H9 (cell line): ENCODE results near the gene SLC7A1. TPM values are rescaled to one million over a fixed set of nuclear protein-coding genes. Genes with fewer than 3 reads are reported as not detected.

Experiments
- DNase-seq: peaks from one replicate; pipeline ENCODE4 v3.0.0-alpha.2; 2017
- H2AFZ ChIP-seq: one replicate; pipeline ENCODE4 v1.6.1; 2013; ENCODE audit warnings: mild to moderate bottlenecking, low read length, control low read depth, moderate library complexity
- H2AK5ac ChIP-seq: 2 replicates; pipeline ENCODE4 v1.6.1; 2013; ENCODE audit warnings: low read length, control low read depth, mixed read lengths; ENCODE audit not compliant: insufficient read length
- H2BK120ac ChIP-seq: one replicate; pipeline ENCODE4 v1.6.1; 2013; ENCODE audit warnings: low read depth, mild to moderate bottlenecking, low read length, control low read depth, inconsistent platforms; ENCODE audit not compliant: poor library complexity, severe bottlenecking
- H2BK12ac ChIP-seq: 2 replicates; pipeline ENCODE4 v1.6.1; 2013; ENCODE audit warnings: low read length, control low read depth, mixed read lengths, low read depth; ENCODE audit not compliant: insufficient read length
- H2BK15ac ChIP-seq: 2 replicates; pipeline ENCODE4 v1.6.1; 2013; ENCODE audit warnings: low read depth, low read length, control low read depth
- H2BK20ac ChIP-seq: one replicate; pipeline ENCODE4 v1.6.1; 2013; ENCODE audit warnings: low read depth, mild to moderate bottlenecking, low read length, control low read depth, inconsistent platforms; ENCODE audit not compliant: poor library complexity, severe bottlenecking
- H2BK5ac ChIP-seq: 2 replicates; pipeline ENCODE4 v1.6.1; 2013; ENCODE audit warnings: low read length, control low read depth, mixed read lengths; ENCODE audit not compliant: insufficient read length
- H3K14ac ChIP-seq: 2 replicates; pipeline ENCODE4 v1.6.1; 2013; ENCODE audit warnings: low read length, control low read depth; ENCODE audit not compliant: insufficient read depth
- H3K18ac ChIP-seq: 2 replicates; pipeline ENCODE4 v1.6.1; 2013; ENCODE audit warnings: low read depth, mild to moderate bottlenecking, mixed read lengths, low read length, control low read depth; ENCODE audit not compliant: insufficient read length
- H3K23ac ChIP-seq: 2 replicates; pipeline ENCODE4 v1.6.1; 2013; ENCODE audit warnings: low read length, control low read depth, mixed read lengths, low read depth; ENCODE audit not compliant: insufficient read length
- H3K23me2 ChIP-seq: 2 replicates; pipeline ENCODE4 v1.6.1; 2013; ENCODE audit warnings: low read depth, mild to moderate bottlenecking, mixed read lengths, low read length, control low read depth; ENCODE audit not compliant: insufficient read length, poor library complexity, severe bottlenecking
- H3K27ac ChIP-seq: 2 replicates; pipeline ENCODE4 v1.5.1; 2013; ENCODE audit warnings: low read length, control low read depth, mixed read lengths, low read depth; ENCODE audit not compliant: insufficient read length
- H3K27me3 ChIP-seq: 2 replicates; pipeline ENCODE4 v1.6.1; 2013; ENCODE audit warnings: low read length, control low read depth, inconsistent platforms; ENCODE audit not compliant: insufficient read depth
- H3K4ac ChIP-seq: 2 replicates; pipeline ENCODE4 v1.6.1; 2013; ENCODE audit warnings: low read depth, mild to moderate bottlenecking, control low read depth, inconsistent platforms, low read length, moderate library complexity
- H3K4me1 ChIP-seq: 2 replicates; pipeline ENCODE4 v1.6.1; 2013; ENCODE audit warnings: low read length, control low read depth, inconsistent platforms; ENCODE audit not compliant: insufficient read depth
- H3K4me2 ChIP-seq: 2 replicates; pipeline ENCODE4 v1.6.1; 2013; ENCODE audit warnings: low read length, control low read depth, mixed read lengths; ENCODE audit not compliant: insufficient read length, insufficient read depth
- H3K56ac ChIP-seq: 2 replicates; pipeline ENCODE4 v1.6.1; 2013; ENCODE audit warnings: low read depth, mild to moderate bottlenecking, mixed read lengths, low read length, control low read depth; ENCODE audit not compliant: insufficient read length
- H3K79me1 ChIP-seq: 2 replicates; pipeline ENCODE4 v1.6.1; 2013; ENCODE audit warnings: low read depth, mild to moderate bottlenecking, moderate library complexity, low read length, control low read depth, inconsistent platforms; ENCODE audit not compliant: insufficient read depth, poor library complexity, severe bottlenecking
- H3K79me2 ChIP-seq: 2 replicates; pipeline ENCODE4 v1.6.1; 2013; ENCODE audit warnings: low read length, control low read depth, inconsistent platforms; ENCODE audit not compliant: insufficient read depth
- H3K9ac ChIP-seq: 2 replicates; pipeline ENCODE4 v1.6.1; 2013; ENCODE audit warnings: low read length, control low read depth, mixed read lengths; ENCODE audit not compliant: insufficient read length; ENCODE audit errors: extremely low read depth
- H3K9me3 ChIP-seq: one replicate; pipeline ENCODE4 v1.6.1; 2013; ENCODE audit warnings: low read depth, low read length, inconsistent platforms; ENCODE audit not compliant: control insufficient read depth
- H3T11ph ChIP-seq: one replicate; pipeline ENCODE4 v1.6.1; 2013; ENCODE audit warnings: mild to moderate bottlenecking, low read length, control low read depth, inconsistent platforms
- H4K20me1 ChIP-seq: one replicate; pipeline ENCODE4 v1.6.1; 2013; ENCODE audit not compliant: control insufficient read depth, insufficient read length, insufficient read depth
- H4K5ac ChIP-seq: 2 replicates; pipeline ENCODE4 v1.6.1; 2013; ENCODE audit warnings: low read depth, mild to moderate bottlenecking, mixed read lengths, low read length, control low read depth; ENCODE audit not compliant: insufficient read length
- H4K8ac ChIP-seq: replicated peaks from 2 replicates; pipeline ENCODE4 v1.6.1; 2013; ENCODE audit warnings: low read length, control low read depth, mixed read lengths, low read depth; ENCODE audit not compliant: insufficient read length
- H4K91ac ChIP-seq: 2 replicates; pipeline ENCODE4 v1.6.1; 2013; ENCODE audit warnings: low read depth, mild to moderate bottlenecking, moderate library complexity, mixed read lengths, low read length, control low read depth; ENCODE audit not compliant: insufficient read length
- H3K27ac Mint-ChIP-seq, 3 experiments: 2 replicates in 2 of 3; 3 replicates in 1 of 3; pipeline ENCODE4 v1.8.0; 2020 to 2021; ENCODE audit warnings: mixed read lengths in 3 of 3, mild to moderate bottlenecking in 1 of 3, moderate library complexity in 1 of 3
- H3K27me3 Mint-ChIP-seq: 2 replicates; pipeline ENCODE4 v1.8.0; 2021; ENCODE audit warnings: low read depth, mild to moderate bottlenecking, moderate library complexity, mixed read lengths
- H3K36me3 Mint-ChIP-seq, 3 experiments: 2 replicates in 2 of 3; 3 replicates in 1 of 3; pipeline ENCODE4 v1.8.0; 2020 to 2021; ENCODE audit warnings: low read depth in 3 of 3, mixed read lengths in 3 of 3; ENCODE audit not compliant: insufficient read depth in 1 of 3
- H3K4me1 Mint-ChIP-seq, 2 experiments: 2 replicates each; pipeline ENCODE4 v1.8.0; 2020; ENCODE audit warnings: mixed read lengths in 2 of 2
- H3K4me3 Mint-ChIP-seq, 2 experiments: 2 replicates in 1 of 2; 3 replicates in 1 of 2; pipeline ENCODE4 v1.8.0; 2020 to 2021; ENCODE audit warnings: mild to moderate bottlenecking in 2 of 2, mixed read lengths in 2 of 2, moderate library complexity in 1 of 2
- H3K9me3 Mint-ChIP-seq, 2 experiments: 2 replicates in 1 of 2; 3 replicates in 1 of 2; pipeline ENCODE4 v1.8.0; 2020; ENCODE audit warnings: mild to moderate bottlenecking in 2 of 2, mixed read lengths in 2 of 2, moderate library complexity in 1 of 2
- WGBS: extraction: QIAGEN DNeasy Blood & Tissue Kit; methylation state at CpG from one replicate; pipeline ENCODE4 v1.1.7; 2013; ENCODE audit warnings: missing lambda C conversion rate, low lambda C conversion rate, mixed read lengths; ENCODE audit not compliant: insufficient read length; ENCODE audit errors: extremely low coverage; 5-methylcytosine and 5-hydroxymethylcytosine counted together
- total RNA-seq: library from RNA; stranded (reverse); gene quantifications from 2 replicates; pipeline ENCODE4 v1.2.1, GENCODE V29; 2021
- TF ChIP-seq, protein P1 (sequence below): fragments of 200-600 bp; sonication (generic); conservative IDR thresholded peaks from 3 replicates; pipeline ENCODE4 v1.8.0; 2021; ENCODE audit warnings: antibody characterized with exemption, mild to moderate bottlenecking

SLC7A1 gene
- total RNA-seq, 1 experiment from 2014 or later: 109 TPM

DNA sequence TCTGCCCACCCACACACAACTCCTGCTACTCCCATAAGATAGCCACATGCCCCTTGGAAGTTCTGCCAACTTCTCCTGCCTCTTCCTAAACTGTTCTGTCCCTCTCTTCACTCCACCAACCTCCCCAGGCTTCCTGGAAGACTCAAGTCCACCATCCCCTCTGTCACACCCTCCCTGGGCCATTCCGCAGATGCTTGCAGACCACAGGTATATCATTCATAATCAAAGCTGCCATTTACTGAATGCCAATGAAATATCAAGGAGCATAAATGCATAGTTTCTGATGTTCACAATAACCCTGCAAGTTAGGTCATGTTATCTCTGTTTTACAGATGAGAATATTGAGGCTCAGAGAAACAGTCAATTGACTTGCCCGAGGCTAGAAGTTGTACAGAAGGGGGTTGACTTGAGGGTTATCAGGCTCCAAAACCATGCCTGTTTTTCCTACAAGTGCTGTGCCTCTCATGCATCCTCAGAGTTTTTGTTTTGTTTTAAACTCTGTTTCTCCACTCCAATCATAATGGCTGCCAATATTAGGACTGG lies 135.6 kb downstream of the SLC7A1 start:
- H3K4me3 Mint-ChIP-seq: no peak overlapping the region
- Histone ChIP-seq H3T11ph (no peak overlapping the region), H2BK20ac (no peak overlapping the region), H3K27me3 (no peaks in the 10 kb centered on the region), H2AK5ac (no peak overlapping the region), H4K5ac (no peak overlapping the region), H3K4me1 (no peaks in the 10 kb centered on the region), H3K79me1 (no peaks in the 10 kb centered on the region), H2AFZ (no peak overlapping the region), H3K79me2 (no peaks in the 10 kb centered on the region), H4K8ac (no peak overlapping the region), H3K4ac (no peak overlapping the region), H3K9ac (no peak overlapping the region), H4K91ac (no peak overlapping the region), H4K20me1 (no peaks in the 10 kb centered on the region), H3K18ac (no peak overlapping the region), H3K14ac (no peak overlapping the region), H2BK120ac (no peak overlapping the region), H3K4me2 (no peak overlapping the region), H2BK12ac (no peak overlapping the region), H3K9me3 (no peaks in the 10 kb centered on the region), H3K23me2 (no peaks in the 10 kb centered on the region), H3K56ac (no peak overlapping the region), H3K27ac (no peak overlapping the region), H3K23ac (no peak overlapping the region), H2BK15ac (no peak overlapping the region), H2BK5ac (no peak overlapping the region)
- H3K4me1 Mint-ChIP-seq: peaks cover 2 to 4% of the 10 kb centered on the region in 2 experiments
- H3K27me3 Mint-ChIP-seq: no peaks in the 10 kb centered on the region
- WGBS: no CpG with 5 or more reads among the region's 2 CpGs
- TF ChIP-seq, protein P1, sequence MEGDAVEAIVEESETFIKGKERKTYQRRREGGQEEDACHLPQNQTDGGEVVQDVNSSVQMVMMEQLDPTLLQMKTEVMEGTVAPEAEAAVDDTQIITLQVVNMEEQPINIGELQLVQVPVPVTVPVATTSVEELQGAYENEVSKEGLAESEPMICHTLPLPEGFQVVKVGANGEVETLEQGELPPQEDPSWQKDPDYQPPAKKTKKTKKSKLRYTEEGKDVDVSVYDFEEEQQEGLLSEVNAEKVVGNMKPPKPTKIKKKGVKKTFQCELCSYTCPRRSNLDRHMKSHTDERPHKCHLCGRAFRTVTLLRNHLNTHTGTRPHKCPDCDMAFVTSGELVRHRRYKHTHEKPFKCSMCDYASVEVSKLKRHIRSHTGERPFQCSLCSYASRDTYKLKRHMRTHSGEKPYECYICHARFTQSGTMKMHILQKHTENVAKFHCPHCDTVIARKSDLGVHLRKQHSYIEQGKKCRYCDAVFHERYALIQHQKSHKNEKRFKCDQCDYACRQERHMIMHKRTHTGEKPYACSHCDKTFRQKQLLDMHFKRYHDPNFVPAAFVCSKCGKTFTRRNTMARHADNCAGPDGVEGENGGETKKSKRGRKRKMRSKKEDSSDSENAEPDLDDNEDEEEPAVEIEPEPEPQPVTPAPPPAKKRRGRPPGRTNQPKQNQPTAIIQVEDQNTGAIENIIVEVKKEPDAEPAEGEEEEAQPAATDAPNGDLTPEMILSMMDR: no peak
- peaks cover 2 to 7% of the 10 kb centered on the region in 2 experiments; a peak in 3 of 5 replicates for H3K9me3 Mint-ChIP-seq
- no peak for DNase-seq
- H3K27ac Mint-ChIP-seq: peak overlapping the region in 1 of 3 experiments; percentile 50; a peak in 1 of 7 replicates
- H3K36me3 Mint-ChIP-seq: peaks cover 0 to 7% (median 0%) of the 10 kb centered on the region in 3 experiments; a peak in 2 of 7 replicates
